GOT3 (cell line): ENCODE measurements around the gene HNRNPUL1.

ENCODE experiments used
- DNase-seq: peaks from one replicate; lab custom pipeline; 2025; ENCODE audit warnings: mixed read lengths; lab: John Stamatoyannopoulos, UW

The HNRNPUL1 gene

DNA sequence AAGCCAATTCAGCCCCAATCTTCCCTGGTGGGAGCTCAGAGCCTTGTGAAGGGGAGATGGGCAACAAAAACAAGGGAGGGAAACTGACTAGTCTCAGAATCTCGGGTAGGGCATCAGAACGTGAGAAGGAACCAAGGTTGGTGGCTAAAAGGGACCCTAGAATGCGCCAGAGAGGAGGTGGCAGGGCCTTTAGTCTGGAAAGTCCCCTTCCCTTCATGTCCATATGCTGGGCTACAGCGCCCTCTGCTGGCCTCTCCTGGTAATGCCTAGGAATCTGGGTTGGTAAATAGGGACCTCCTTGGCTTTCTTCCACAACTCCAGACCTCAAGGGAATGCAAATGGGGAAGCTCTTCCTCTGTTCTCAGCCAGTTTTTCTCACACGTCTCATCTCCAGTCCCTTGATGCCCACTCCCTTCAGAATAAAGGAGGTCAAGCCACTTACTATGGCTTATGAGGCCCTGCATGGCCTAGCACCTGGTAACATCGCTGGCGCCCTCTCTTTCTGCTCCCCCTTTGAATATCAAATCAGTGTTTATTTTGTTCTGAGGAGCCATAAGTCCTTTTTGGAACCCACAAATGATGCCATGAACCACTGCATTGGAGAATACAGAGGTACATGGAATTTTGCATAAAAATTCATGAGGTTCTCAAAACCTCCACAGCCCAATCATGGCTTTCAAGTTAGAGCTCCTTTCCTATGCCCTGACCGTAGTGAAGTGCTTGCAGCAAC, 44.4 kb downstream of the HNRNPUL1 start:
- peak; percentile 53 for DNase-seq

DNA sequence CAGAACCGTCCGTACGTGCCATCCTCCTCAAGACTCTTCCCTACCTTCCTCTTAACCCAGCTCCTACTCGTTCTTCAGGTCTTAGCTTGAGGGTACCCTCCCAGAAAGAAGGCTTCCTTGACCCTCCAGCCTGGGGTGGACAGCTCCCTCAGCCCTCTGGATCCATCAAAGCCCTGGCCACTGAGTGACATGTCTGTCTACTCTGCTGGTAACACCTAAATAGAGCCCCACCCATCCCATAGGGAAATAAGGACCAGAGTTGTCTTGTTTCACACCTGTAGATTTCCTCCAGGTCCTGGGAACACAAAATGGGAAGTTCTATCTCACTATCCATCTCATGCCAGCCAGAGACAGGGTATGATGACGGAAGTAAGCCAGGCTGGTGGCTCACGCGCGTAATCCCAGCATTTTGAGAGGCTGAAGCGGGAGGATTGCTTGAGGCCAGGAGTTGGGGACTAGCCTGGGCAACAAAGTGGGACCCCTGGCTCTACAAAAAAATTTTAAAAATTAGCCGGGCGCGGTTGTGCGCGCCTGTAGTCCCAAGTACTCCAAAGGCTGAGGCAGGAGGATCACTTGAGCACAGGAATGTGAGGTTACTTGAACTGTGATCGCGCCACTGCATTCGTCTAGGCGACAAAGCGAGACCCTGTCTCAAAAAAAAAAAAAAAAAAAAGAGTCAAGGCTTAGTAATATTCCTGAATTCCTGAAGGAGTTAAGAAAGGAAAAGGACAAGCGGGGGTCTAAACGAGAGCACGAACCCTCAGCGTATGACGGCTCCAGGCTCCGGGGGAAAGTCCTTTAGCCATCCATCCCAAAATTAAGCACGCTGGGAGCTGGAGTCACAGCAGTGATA, 45.2 kb downstream of the HNRNPUL1 start:
- DNase-seq, result no peak

DNA sequence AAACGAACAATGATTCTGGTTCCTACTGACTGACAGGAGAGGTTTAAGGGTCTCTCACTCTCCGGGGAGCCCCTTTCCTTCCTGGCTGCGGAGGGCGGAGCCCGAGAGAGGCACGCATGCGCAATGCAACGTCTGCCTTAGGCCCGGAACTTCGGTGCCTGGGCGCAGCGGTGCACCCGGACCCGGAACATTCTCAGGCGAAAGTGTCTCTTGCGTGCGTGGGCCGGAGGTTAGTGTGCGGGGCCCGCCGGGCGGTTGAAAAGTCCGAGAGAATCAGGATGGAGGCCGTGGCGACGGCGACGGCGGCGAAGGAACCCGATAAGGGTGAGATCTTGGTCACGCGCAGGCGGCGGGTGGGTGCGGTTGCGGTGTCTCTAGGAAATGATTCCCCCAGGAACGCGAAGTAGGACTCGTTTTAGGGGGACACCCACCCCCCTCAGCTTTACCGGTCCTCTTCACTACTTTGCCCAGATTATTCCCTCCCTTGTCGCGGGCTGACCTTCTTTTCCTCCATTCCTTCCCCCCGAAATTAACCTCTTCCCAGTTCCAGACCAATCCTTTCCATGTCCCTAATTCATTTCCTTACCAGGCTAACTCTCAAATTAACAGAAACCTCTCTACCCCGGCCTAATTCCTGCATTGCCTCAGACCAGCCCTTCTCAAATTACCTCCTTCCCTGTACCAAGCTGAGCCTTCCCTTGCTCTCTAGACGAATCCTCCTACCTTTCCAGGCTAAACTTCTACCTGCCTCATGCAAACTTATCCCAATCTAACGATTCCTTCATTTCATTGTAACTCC, 46.1 kb downstream of the HNRNPUL1 start, which contains the start of gene CCDC97:
Gene CCDC97 (plus strand): TSS at position 140 of the 799 bp plus-strand sequence. CDS start 139 bp downstream, at position 279.
- peak; percentile 81 for DNase-seq

DNA sequence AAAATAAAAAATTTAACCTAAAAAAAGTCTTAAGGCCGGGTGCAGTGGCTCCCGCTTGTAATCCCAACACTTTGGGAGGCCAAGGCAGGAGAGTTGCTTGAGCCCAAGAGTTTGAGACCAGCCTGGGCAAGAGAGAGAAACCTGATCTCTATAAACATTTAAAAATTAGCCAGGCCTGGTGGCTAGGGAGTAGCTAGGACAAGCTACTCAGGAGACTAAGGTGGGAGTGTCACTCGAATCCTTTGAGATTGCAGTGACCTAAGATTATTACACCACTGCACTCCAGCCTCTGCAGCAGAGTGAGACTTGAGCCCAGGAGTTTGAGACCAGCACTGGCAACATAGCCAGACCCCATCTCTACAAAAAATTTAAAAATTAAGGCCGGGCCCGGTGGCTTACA, 46.9 kb downstream of the HNRNPUL1 start:
- DNase-seq, result no peak

DNA sequence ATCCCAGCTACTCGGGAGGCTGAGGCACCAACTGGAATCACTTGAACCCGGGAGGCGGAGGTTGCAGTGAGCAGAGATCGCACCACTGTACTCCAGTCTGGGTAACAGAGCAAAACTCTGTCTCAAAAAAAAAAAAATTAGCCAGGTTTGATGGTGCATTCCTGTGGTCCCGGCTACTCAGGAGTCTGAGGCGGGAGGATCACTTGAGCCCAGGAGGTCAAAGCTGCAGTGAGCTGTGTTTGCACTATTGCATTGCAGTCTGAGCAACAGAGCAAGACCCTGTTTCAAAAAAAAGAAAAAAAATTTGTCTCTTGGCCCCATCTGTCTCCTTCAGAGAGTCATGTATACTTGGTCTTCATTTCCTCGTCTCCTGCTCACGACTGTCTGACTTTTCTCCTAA, 47.4 kb downstream of the HNRNPUL1 start:
- DNase-seq, result no peak

DNA sequence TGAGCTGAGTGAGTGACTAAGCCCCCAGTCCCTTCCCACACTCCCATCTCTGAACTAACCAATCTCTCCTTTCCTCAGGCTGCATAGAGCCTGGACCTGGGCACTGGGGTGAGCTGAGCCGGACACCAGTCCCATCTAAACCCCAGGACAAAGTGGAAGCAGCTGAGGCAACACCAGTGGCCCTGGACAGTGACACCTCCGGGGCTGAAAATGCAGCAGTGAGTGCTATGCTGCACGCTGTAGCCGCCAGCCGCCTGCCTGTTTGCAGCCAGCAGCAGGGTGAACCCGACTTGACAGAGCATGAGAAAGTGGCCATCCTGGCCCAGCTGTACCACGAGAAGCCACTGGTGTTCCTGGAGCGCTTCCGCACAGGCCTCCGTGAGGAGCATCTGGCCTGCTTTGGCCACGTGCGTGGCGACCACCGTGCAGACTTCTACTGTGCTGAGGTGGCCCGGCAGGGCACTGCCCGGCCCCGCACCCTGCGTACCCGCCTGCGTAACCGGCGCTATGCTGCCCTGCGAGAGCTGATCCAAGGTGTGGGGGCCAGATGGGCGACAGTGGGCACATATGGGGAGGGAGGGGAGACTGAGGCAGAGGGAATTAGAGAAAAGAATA, 52.2 kb downstream of the HNRNPUL1 start:
- no peak for DNase-seq

DNA sequence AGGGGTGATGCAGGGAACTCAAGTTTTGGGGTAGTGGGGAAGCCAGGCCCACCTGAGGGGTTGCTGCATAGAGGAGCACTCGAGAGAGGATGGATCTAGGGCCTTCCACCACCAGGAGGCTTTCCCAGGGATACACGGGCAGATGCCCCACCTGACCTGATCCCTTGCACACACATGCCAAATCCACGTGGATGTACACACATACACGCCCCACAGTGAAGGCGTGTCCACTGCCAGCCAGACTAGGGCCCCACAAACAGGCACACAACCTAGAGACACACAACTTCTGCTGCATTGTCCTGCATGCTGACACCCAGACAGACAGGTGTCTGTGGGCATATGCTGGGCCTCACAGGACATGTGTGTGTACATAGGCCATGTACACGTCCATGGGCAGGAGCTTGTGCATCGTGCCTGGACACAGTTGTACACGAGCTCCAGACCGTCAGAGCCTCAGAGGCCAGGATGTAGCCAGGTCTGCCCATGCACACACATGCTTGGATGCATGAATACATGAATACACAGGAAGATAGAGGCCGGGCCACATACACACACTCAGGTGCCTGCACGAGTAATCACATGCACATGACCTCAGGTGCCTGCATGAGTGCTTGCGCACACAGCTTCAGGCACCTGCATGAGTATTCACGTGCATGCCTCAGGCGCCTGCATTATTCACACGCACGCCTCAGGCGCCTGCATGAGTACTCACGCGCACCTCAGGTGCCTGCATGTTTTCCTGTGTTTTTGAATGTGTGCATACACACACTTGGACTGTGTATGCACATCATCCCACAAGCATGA, 54.7 kb downstream of the HNRNPUL1 start:
- no peak for DNase-seq

DNA sequence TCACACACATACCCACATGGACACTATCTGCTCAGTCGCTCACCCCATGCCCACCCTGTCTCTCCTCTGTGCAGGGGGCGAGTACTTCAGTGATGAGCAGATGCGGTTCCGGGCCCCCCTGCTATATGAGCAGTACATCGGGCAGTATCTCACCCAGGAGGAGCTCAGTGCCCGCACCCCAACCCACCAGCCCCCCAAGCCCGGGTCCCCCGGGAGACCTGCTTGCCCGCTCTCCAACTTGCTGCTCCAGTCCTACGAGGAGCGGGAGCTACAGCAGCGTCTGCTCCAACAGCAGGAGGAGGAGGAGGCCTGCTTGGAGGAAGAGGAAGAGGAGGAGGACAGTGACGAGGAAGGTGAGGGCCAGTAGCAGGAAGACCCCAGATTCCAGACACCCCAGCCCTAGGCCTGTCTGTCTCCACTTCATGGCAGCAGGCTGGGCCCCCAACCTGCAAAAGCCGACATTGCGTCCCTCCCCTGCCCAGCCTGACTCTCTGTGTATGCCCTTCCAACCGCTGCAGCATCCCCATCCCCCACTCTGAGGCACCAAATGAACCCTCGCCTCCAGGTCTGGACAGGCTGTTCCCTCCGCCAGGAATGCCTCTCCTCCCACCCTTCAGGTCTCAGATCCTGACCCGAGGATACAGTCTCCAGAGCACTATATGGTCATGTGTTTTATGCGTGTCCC, 55.5 kb downstream of the HNRNPUL1 start:
- DNase-seq, result no peak

DNA sequence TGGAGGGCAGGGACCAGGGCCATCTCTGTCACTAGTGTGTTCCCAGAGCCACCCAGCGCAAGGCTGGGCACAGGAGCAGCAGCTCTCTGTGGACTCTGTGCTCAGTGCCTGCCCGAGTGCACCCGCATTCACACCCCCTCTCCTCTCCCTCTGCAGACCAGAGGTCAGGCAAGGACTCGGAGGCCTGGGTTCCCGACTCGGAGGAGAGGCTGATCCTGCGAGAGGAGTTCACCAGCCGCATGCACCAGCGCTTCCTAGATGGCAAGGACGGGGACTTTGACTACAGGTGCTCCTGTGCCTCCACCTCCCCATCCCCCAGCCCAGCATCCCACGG, 56.0 kb downstream of the HNRNPUL1 start:
- DNase-seq, result no peak

DNA sequence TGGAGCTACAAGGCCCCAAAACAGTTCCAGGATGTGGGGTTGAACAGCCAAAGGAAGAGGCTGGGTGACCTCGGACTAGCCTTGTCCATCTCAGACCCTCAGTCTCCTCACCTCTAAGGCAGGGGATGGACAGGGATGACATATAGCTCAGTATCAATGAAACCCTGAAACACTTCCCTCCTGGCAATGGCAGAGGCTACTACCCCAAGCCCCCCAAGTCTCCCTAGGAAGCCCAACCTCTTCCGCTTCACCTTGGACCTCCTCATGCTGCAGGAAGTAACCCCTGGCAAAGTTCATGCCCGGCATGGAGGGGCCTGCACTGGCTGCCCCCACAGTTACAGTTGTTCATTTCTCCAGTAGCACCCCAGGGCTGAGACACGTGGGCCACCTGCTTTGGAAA, 56.4 kb downstream of the HNRNPUL1 start:
- no peak for DNase-seq

DNA sequence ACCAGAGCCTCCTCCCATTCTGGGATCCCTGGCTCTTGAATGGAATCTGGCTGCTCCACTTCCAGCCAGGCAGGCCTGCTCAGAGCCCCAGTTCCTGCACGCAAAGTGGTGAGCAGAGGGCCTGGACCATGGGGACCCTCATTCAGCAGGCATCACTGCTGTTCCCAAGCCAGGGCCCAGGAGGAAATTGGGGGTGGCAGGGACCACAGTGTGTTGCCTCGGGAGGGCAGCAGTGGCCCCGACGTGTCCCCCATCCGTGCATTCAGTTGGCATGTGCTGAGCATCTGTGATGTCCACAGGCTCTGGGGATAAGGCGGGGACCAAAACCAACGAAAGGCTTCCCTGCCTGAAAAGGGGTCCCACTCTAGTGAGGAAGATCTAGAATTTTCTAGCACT, 57.0 kb downstream of the HNRNPUL1 start:
- DNase-seq, result no peak

DNA sequence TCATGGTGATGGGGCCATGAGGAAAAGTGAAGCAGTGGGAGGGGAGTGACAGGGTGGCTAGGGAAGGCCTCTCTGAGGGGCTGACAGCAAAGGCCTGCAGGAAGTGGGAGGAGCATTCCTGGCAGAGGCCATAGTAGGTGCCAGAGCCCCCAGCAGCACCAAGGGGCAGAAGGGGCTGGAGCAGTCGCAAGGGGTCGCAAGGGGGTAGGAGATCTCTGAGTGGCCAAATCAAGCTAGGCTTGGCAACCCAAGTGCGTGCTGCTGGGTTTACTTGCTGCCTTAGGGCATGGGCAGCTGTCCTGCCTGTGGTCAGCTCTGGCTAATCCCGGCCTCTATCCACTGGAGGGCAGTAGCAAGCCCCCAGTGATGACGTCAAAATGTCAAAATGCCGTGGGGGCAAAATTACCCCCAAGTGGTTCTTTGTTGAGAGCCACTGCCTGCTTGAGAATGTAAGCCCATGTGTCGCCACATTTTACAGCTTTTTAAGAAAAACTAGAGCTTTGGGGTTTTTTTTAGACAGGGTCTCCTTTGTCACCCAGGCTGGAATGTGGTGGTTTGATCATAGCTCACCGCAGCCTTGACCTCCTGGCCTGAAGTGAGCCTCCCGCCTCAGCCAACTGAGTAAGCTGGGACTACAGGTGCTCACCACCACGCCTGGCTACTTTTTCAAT, 57.6 kb downstream of the HNRNPUL1 start:
- DNase-seq, result no peak

DNA sequence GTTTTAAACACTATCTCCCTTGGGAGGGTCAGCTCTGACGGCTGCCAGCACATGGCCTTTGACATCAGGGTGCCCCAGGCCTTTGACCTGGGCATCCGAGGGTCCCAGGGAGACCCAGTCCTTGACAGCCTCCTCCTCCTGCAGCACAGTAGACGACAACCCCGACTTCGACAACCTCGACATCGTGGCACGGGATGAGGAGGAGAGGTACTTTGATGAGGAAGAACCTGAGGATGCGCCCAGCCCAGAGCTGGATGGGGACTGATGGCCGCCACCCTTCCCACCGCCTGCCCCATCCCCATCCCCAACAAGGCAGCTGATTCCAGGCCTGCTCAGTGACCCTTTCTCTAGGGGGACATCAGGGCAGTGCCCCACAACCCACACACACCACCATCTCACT, 58.3 kb downstream of the HNRNPUL1 start:
- no peak for DNase-seq

DNA sequence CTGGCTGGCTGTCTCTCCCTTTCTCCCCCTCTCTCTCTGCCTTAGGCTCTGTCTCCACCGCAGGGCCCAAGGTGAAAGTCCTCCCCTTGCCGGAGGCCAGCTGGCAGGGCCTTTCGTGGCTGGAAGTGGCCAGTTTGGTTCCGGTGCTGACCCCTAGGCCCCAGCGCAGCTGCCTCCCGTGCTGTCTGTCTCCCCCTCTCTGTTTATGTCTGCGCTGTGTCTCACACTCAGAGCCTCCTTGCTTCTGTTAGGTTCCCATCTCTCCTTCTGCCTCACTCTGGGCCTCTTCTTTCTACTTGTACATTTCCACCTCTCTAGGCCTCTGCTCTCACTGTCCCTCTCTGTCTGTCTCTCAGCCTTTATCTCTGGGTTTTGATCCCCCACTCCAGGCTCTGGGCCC, 58.9 kb downstream of the HNRNPUL1 start:
- no peak for DNase-seq

DNA sequence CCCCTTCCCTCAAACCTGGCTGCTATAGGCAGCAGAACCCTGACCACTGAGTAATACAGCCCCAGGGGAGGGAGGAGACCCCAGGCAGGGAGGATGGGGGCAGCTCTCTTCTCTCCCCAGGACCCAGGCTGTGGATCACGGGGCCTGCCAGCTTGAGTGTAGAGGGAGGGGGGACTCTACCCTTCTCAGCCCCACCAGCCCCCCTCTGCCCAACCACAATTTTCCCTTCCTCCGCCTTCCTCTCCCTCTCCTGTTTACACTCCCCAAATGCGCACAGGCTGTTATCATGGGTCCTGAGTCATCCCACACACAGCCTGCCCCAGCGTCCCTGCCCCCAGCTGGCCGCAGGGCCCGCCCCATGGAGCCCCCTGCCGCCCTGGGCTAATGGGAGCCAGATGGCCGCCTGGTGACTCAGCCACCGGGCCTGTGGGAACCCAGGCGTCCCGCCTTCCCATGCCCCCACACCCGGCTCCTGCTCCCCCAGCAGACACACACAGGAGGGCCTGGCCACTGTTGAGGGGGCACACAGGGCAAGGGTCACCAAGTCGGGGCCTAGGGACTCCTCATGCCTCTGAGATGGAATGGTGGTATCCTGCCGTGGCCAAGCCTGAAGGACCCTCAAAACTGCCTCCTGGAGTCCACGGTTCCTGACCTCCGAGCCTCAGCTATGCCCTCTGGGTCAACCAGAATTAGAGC, 59.4 kb downstream of the HNRNPUL1 start:
- peak; percentile 22 for DNase-seq

DNA sequence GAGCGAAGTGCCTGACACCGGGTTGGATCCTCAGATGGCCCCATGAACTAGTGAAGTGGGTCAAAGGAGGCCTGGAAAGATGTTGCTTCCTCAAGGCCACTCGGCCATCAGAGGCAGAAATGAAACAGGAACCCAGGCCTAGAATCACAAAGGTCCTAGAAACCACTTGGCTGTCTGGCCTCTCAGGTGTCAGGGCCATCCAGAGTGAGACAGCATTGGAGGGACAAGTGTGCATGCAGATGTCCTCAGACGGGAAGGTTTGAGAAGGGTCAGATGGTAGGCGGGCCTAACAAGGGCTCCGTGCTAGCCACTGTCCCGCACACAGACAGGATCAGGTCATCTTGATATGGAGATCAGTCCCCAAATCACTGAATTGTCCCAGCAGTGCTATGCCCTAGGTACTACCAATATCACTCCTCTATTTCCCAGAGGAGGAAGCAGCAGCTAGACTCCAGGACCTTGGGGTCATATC, 60.1 kb downstream of the HNRNPUL1 start:
- DNase-seq, result no peak

DNA sequence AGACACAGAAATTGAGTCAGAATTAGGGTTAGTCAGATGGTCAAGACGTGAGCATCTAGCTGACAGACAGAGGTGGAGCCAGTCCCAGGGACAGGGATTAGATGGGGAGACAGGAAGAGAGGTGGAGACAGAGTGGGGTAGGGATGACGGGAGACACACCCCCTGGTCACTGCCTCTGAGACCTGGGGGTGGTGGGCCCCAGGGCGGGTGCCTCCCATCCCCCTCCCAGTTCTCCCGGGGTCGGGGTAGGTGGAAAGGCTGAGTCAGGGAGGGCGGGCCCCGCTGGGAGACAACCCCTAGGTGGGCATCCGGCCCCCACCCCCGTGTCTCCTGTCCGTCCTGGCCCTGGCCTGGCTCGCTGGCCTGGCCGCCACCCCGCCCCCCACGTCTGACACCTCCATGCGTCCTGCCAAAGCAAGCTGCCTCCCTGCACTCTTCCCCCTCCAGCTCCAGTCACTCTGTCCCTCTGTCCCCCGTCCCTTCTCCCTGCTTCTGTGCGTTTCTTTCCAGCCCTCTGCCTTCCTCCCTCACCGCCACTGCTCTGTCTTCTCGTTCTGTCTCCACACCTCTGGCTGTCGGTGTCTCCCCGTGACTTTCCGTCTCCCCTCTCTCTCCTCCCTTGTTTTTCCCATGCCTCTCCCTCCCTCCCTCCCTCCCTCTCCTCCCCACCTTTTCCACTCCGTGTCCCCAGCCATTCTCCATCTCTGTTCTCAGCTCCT, 60.9 kb downstream of the HNRNPUL1 start:
- peak; percentile 21 for DNase-seq

DNA sequence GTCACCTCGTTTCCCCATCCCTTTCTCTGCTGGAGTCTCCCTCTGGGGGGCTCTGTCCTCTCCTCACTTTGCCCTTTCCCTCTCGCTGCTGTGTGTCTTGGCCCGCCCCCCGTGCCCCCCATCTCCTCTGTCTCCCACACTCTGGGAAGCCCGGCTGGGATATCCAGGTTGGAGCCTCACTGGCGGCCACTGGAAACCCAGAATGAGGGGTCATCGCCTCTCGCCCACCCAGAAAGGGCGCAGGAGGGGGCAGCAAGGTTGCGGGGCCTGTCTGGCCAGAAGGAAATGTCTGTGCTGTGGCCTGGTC, 61.4 kb downstream of the HNRNPUL1 start:
- DNase-seq, result no peak
